OCI-LY3 (cell line): Measurements from ENCODE around the gene MCTP2.
"Not testable (repeated sequence)": the region's sequence is repeated elsewhere in the genome, so short reads cannot be mapped to it uniquely, and the experiment has no call there.

Source experiments
- H2AFZ ChIP-seq: fragments of 200-600, 300-600 bp; shearing (Covaris generic); 2 replicates; pipeline ENCODE4 v1.6.0; 2014; ENCODE audit warnings: antibody characterized with exemption, low read depth, low read length
- H3K27ac ChIP-seq: fragments of 200-600, 300-600 bp; sonication (generic); 2 replicates; pipeline ENCODE4 v1.5.1; 2014; ENCODE audit warnings: mild to moderate bottlenecking, low read length, moderate library complexity, mixed read lengths
- H3K27me3 ChIP-seq: fragments of 200-600, 300-600 bp; sonication (generic); 2 replicates; pipeline ENCODE4 v1.6.1; 2014; ENCODE audit warnings: low read depth, low read length, mixed read lengths
- H3K36me3 ChIP-seq: fragments of 200-600, 300-600 bp; sonication (generic); replicated peaks from 2 replicates; pipeline ENCODE3; 2014; ENCODE audit warnings: low read depth, low read length, mixed read lengths
- H3K4me1 ChIP-seq: fragments of 300-600, 200-600 bp; sonication (generic); 2 replicates; pipeline ENCODE4 v1.6.1; 2014; ENCODE audit warnings: low read length, mixed read lengths
- H3K4me2 ChIP-seq: fragments of 200-600, 300-600 bp; sonication (generic); 2 replicates; pipeline ENCODE4 v1.6.1; 2014; ENCODE audit warnings: low read length, mixed read lengths
- H3K4me3 ChIP-seq: fragments of 300-600, 200-600 bp; sonication (generic); 2 replicates; pipeline ENCODE4 v1.5.1; 2014; ENCODE audit warnings: antibody characterized with exemption, mild to moderate bottlenecking, low read length, moderate library complexity
- H3K79me2 ChIP-seq: fragments of 300-600, 200-600 bp; shearing (Covaris generic); 2 replicates; pipeline ENCODE4 v1.6.1; 2014; ENCODE audit warnings: mild to moderate bottlenecking, low read length, mixed read lengths
- H3K9ac ChIP-seq: fragments of 300-600, 200-600 bp; shearing (Covaris generic); 2 replicates; pipeline ENCODE4 v1.6.0; 2014; ENCODE audit warnings: mild to moderate bottlenecking, low read length, moderate library complexity
- H3K9me3 ChIP-seq: fragments of 200-600, 300-600 bp; shearing (Covaris generic); 2 replicates; pipeline ENCODE4 v1.6.1; 2014; ENCODE audit warnings: low read length, mixed read lengths; ENCODE audit not compliant: insufficient read depth
- H4K20me1 ChIP-seq: fragments of 200-600, 300-600 bp; sonication (generic); 2 replicates; pipeline ENCODE4 v1.6.1; 2016; ENCODE audit warnings: low read length, mixed read lengths; ENCODE audit not compliant: insufficient read depth
- CTCF ChIP-seq: fragments of 200-600, 300-600 bp; sonication (generic); IDR thresholded peaks from 2 replicates; pipeline ENCODE4 v1.5.1; 2014; ENCODE audit warnings: antibody characterized with exemption, low read length, low read depth
- EZH2phosphoT487 ChIP-seq: fragments of 200-600 bp; shearing (Covaris generic); IDR thresholded peaks from 2 replicates; pipeline ENCODE4 v1.6.1; 2018; ENCODE audit warnings: antibody characterized with exemption, mixed run types, low read depth

The MCTP2 gene

DNA sequence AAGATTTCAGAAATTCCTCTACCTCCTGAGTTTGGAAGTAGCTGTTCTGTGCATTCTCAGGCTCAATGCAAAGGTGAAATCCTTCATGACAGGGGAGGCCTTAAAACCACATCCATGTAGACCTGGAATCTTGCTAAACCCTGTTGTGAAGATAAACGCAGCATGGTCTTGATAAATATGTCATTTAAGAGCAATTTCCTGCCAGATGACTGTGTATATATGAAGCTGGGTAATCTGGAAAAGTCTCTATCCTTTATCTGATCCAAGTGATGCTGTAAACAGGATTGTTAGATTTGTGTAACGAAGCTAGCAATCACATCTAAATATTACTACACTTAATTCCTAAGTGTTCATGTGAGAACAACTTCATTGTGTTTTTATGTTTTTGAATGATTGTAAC lies 9.1 kb downstream of the MCTP2 start:
- Histone ChIP-seq H3K9me3 (no peaks in the 10 kb centered on the region), H3K9ac (no peak overlapping the region), H3K27ac (no peak overlapping the region), H3K4me2 (no peak overlapping the region), H3K79me2 (no peaks in the 10 kb centered on the region), H4K20me1 (no peaks in the 10 kb centered on the region), H2AFZ (no peak overlapping the region), H3K4me3 (no peak overlapping the region), H3K4me1 (peaks cover 19% of the 10 kb centered on the region), H3K27me3 (no peaks in the 10 kb centered on the region), H3K36me3 (no peaks in the 10 kb centered on the region)
- TF ChIP-seq CTCF (no peak), EZH2phosphoT487 (no peak)

DNA sequence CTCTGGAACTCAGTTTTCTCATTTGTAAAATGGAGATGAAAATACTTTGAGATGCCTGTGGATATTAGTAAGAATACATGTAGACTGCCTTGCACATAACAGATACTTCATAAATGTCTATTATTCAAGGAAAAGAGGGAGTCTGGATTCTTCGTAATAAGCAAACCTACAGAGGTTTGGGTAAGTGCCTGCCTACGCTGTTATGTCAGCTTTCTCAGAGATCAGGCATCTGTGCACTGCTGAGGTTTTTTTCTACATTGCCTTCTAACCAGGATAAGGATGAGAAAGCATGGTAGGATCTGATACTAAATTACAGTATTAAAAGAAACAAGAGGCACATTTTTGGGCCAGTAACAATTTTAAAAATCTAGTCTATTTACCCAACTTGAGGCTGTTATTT lies 10.9 kb downstream of the MCTP2 start:
- Histone ChIP-seq H3K9me3 (no peaks in the 10 kb centered on the region), H3K36me3 (no peaks in the 10 kb centered on the region), H3K9ac (no peak overlapping the region), H3K4me1 (peaks cover 19% of the 10 kb centered on the region), H3K4me2 (no peak overlapping the region), H2AFZ (no peak overlapping the region), H3K27ac (no peak overlapping the region), H4K20me1 (no peaks in the 10 kb centered on the region), H3K27me3 (no peaks in the 10 kb centered on the region), H3K4me3 (no peak overlapping the region), H3K79me2 (no peaks in the 10 kb centered on the region)
- TF ChIP-seq EZH2phosphoT487 = no peak
- no peak for TF ChIP-seq CTCF

DNA sequence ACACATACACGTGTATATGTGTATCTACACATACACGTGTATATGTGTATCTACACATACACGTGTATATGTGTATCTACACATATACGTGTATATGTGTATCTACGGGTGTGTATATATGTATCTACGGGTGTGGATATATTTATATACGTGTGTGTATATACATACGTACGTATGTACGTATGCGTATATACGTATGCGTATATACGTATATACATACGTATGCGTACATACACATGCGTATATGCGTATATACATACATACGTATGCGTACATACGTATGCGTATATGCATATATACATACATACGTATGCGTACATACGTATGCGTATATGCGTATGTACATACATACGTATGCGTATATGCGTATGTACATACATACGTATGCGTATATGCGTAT lies 11.6 kb downstream of the MCTP2 start:
- not testable (repeated sequence) for H3K27me3 ChIP-seq, H2AFZ ChIP-seq, H3K79me2 ChIP-seq, H4K20me1 ChIP-seq, H3K27ac ChIP-seq, H3K4me2 ChIP-seq, H3K9me3 ChIP-seq, H3K9ac ChIP-seq, H3K36me3 ChIP-seq, H3K4me3 ChIP-seq
- peaks cover 19% of the 10 kb centered on the region for H3K4me1 ChIP-seq

- peaks cover 17% of the 10 kb centered on the region for H3K4me1 ChIP-seq
These were observed 12.1 kb downstream of the MCTP2 start for GRCh38 chr15:94243418-94243817.

More at GRCh38 chr15:94243418-94243817, 12.1 kb downstream of the MCTP2 start:
- no peak for TF ChIP-seq CTCF
- TF ChIP-seq EZH2phosphoT487 = no peak
- H3K9me3 ChIP-seq = no peaks in the 10 kb centered on the region
- H3K79me2 ChIP-seq = no peaks in the 10 kb centered on the region
- H3K4me2 ChIP-seq = no peak overlapping the region
- no peaks in the 10 kb centered on the region for H3K27me3 ChIP-seq
- H3K36me3 ChIP-seq = no peaks in the 10 kb centered on the region
- no peak overlapping the region for H3K27ac ChIP-seq
- H3K9ac ChIP-seq = no peak overlapping the region
- H3K4me3 ChIP-seq = no peak overlapping the region
- H4K20me1 ChIP-seq = no peaks in the 10 kb centered on the region
- no peak overlapping the region for H2AFZ ChIP-seq
